Neural cell (in vitro differentiated cells): ENCODE data around the gene CHCT1. TPM values are rescaled to one million over a fixed set of nuclear protein-coding genes. Genes with fewer than 3 reads are reported as not detected.

Experiments used
- H2AFZ ChIP-seq: fragments of 200-600, 300-800 bp; sonication (generic), shearing (Covaris generic); 2 replicates; pipeline ENCODE4 v1.6.0; 2014; ENCODE audit warnings: low read depth, mild to moderate bottlenecking, antibody characterized with exemption, low read length, moderate library complexity
- H3F3A ChIP-seq: fragments of 200-600 bp; shearing (Covaris generic); 2 replicates; pipeline ENCODE4 v1.6.1; 2016; ENCODE audit warnings: mild to moderate bottlenecking, moderate library complexity, mixed read lengths, antibody characterized with exemption, low read length; ENCODE audit not compliant: insufficient read depth, poor library complexity, severe bottlenecking
- H3K27ac ChIP-seq: fragments of 200-600, 300-800 bp; sonication (generic), shearing (Covaris generic); 2 replicates; pipeline ENCODE4 v1.5.1; 2014; ENCODE audit warnings: mild to moderate bottlenecking, low read length, moderate library complexity
- H3K27me3 ChIP-seq: fragments of 300-800, 200-600 bp; sonication (generic), shearing (Covaris generic); 2 replicates; pipeline ENCODE4 v1.6.0; 2014; ENCODE audit warnings: mild to moderate bottlenecking, low read depth, low read length, moderate library complexity; ENCODE audit not compliant: insufficient read depth
- H3K36me3 ChIP-seq: fragments of 300-800, 200-600 bp; sonication (generic), shearing (Covaris generic); 2 replicates; pipeline ENCODE4 v1.5.1; 2014; ENCODE audit warnings: mild to moderate bottlenecking, antibody characterized with exemption, low read length, moderate library complexity; ENCODE audit not compliant: insufficient read depth
- H3K4me2 ChIP-seq: fragments of 300-800, 200-600 bp; sonication (generic), shearing (Covaris generic); 2 replicates; pipeline ENCODE4 v1.6.0; 2014; ENCODE audit warnings: mild to moderate bottlenecking, low read length
- H3K4me3 ChIP-seq: fragments of 300-800, 200-600 bp; sonication (generic), shearing (Covaris generic); 2 replicates; pipeline ENCODE4 v1.5.1; 2014; ENCODE audit warnings: mild to moderate bottlenecking, low read length, moderate library complexity
- H3K79me2 ChIP-seq: fragments of 200-600 bp; shearing (Covaris generic); replicated peaks from 2 replicates; pipeline ENCODE4 v1.6.0; 2014; ENCODE audit warnings: mild to moderate bottlenecking, low read length, moderate library complexity; ENCODE audit not compliant: insufficient read depth
- H3K9ac ChIP-seq: fragments of 300-800, 200-600 bp; sonication (generic), shearing (Covaris generic); 2 replicates; pipeline ENCODE4 v1.6.1; 2016; ENCODE audit warnings: mild to moderate bottlenecking, low read length, mixed read lengths
- H3K9me2 ChIP-seq: fragments of 200-600 bp; shearing (Covaris generic); 2 replicates; pipeline ENCODE4 v1.6.1; 2016; ENCODE audit warnings: mild to moderate bottlenecking, low read length, mixed read lengths; ENCODE audit not compliant: insufficient read depth
- H3K9me3 ChIP-seq: fragments of 200-600, 300-800 bp; sonication (generic), shearing (Covaris generic); 2 replicates; pipeline ENCODE4 v1.6.1; 2016; ENCODE audit warnings: mild to moderate bottlenecking, mixed run types, low read length, moderate library complexity, mixed read lengths
- H4K20me1 ChIP-seq: fragments of 200-600 bp; shearing (Covaris generic); 2 replicates; pipeline ENCODE4 v1.6.1; 2016; ENCODE audit warnings: mild to moderate bottlenecking, mixed run types; ENCODE audit not compliant: insufficient read depth
- CTCF ChIP-seq: fragments of 450-650 bp; IDR thresholded peaks from 2 replicates; pipeline ENCODE4 v1.5.1; 2014; ENCODE audit warnings: antibody characterized with exemption, mild to moderate bottlenecking, moderate library complexity; ENCODE audit not compliant: poor library complexity, severe bottlenecking
- EP300 ChIP-seq: fragments of 450-650 bp; conservative IDR thresholded peaks from 2 replicates; pipeline ENCODE4 v1.6.1; 2014; ENCODE audit warnings: antibody characterized with exemption, mild to moderate bottlenecking, moderate library complexity; ENCODE audit not compliant: poor library complexity, severe bottlenecking
- EZH2 ChIP-seq: fragments of 200-600, 300-800 bp; shearing (Covaris generic), sonication (generic); IDR thresholded peaks from 2 replicates; pipeline ENCODE4 v1.6.1; 2014; ENCODE audit warnings: antibody characterized with exemption, low read length, borderline replicate concordance, mild to moderate bottlenecking; ENCODE audit not compliant: insufficient read depth, poor library complexity, severe bottlenecking
- MXI1 ChIP-seq: fragments of 450-650 bp; conservative IDR thresholded peaks from 2 replicates; pipeline ENCODE4 v1.6.1; 2014; ENCODE audit warnings: antibody characterized with exemption, mild to moderate bottlenecking; ENCODE audit not compliant: poor library complexity, severe bottlenecking
- POLR2AphosphoS5 ChIP-seq: IDR thresholded peaks from 2 replicates; pipeline ENCODE4 v1.6.1; 2012
- RAD21 ChIP-seq: fragments of 450-650 bp; conservative IDR thresholded peaks from 2 replicates; pipeline ENCODE4 v1.6.1; 2014; ENCODE audit warnings: antibody characterized with exemption, mild to moderate bottlenecking, moderate library complexity
- REST ChIP-seq: IDR thresholded peaks from 2 replicates; pipeline ENCODE4 v1.6.1; 2012; ENCODE audit warnings: borderline replicate concordance
- SMC3 ChIP-seq: fragments of 450-650 bp; conservative IDR thresholded peaks from 2 replicates; pipeline ENCODE4 v1.6.1; 2014; ENCODE audit warnings: antibody characterized with exemption, mild to moderate bottlenecking, moderate library complexity; ENCODE audit not compliant: poor library complexity
- TAF1 ChIP-seq: IDR thresholded peaks from 2 replicates; pipeline ENCODE4 v1.6.1; 2012; ENCODE audit warnings: low read depth
- polyA plus RNA-seq: library from polyadenylated mRNA; depleted of rRNA; stranded (reverse); fragments of >200 nt; gene quantifications from 2 replicates; pipeline ENCODE4 v1.2.3, GENCODE V29; 2014

Gene CHCT1
- polyA plus RNA-seq, 1 donor from 2014 or later = not detected

DNA sequence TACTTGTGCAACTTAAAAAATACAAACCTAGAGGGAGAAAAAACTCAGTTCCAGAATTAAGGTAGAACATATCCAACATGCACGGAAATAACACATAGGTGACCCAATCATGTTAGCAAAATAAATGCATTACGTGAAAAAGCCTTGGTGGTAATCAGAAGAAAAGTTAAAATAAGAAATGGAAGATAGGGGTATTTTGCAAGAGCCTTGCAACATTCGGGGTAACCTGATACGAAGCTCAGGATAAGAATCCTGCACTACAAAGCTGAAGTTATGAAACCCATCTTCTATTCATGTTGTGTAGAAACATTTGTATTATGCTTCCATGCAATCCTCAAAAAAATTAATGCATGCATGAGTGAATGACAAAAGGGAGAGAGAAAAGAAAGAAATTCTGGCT is 33.1 kb downstream of the CHCT1 start:
- no peak overlapping the region for H3K27ac ChIP-seq
- H3K36me3 ChIP-seq = peaks cover 19% of the 10 kb centered on the region

GRCh38 chr17:60457148-60457547 is 34.9 kb downstream of the CHCT1 start:
- Histone ChIP-seq H3K9me3 (no peaks in the 10 kb centered on the region), H3K9me2 (no peaks in the 10 kb centered on the region), H3K27ac (no peak overlapping the region), H3K27me3 (no peaks in the 10 kb centered on the region), H3K4me2 (no peak overlapping the region), H3K9ac (no peak overlapping the region), H3K4me3 (no peak overlapping the region), H2AFZ (no peak overlapping the region), H4K20me1 (no peaks in the 10 kb centered on the region), H3K79me2 (no peaks in the 10 kb centered on the region), H3F3A (no peaks in the 10 kb centered on the region), H3K36me3 (peaks cover 16% of the 10 kb centered on the region)
- no peak for TF ChIP-seq RAD21
- TF ChIP-seq CTCF = no peak
- no peak for TF ChIP-seq SMC3
- TF ChIP-seq TAF1 = no peak
- no peak for TF ChIP-seq POLR2AphosphoS5
- TF ChIP-seq EZH2 = no peak
- TF ChIP-seq EP300 = no peak
- TF ChIP-seq MXI1 = no peak

More for the DNA sequence above, 33.1 kb downstream of the CHCT1 start:
- Histone ChIP-seq H3F3A (no peaks in the 10 kb centered on the region), H3K4me3 (no peak overlapping the region), H3K4me2 (no peak overlapping the region), H3K9ac (no peak overlapping the region), H3K79me2 (no peaks in the 10 kb centered on the region), H3K27me3 (no peaks in the 10 kb centered on the region), H4K20me1 (no peaks in the 10 kb centered on the region), H2AFZ (no peak overlapping the region), H3K9me3 (no peaks in the 10 kb centered on the region), H3K9me2 (no peaks in the 10 kb centered on the region)
- TF ChIP-seq TAF1 = no peak
- no peak for TF ChIP-seq SMC3
- no peak for TF ChIP-seq POLR2AphosphoS5
- TF ChIP-seq EP300 = no peak
- no peak for TF ChIP-seq MXI1
- no peak for TF ChIP-seq REST
- TF ChIP-seq RAD21 = no peak
- TF ChIP-seq EZH2 = no peak
- TF ChIP-seq CTCF = no peak
